Mesenchymal stem cell (in vitro differentiated cells and primary cell): ENCODE data around the gene MAN1C1.

ENCODE experiments used
- DNase-seq: peaks from one replicate; pipeline ENCODE4 v3.0.0-alpha.2; 2013
- H2AFZ ChIP-seq: one replicate; pipeline ENCODE4 v1.6.1; 2013; ENCODE audit warnings: low read depth, mild to moderate bottlenecking, control low read depth, inconsistent platforms, low read length, moderate library complexity
- H2AK5ac ChIP-seq: 2 replicates; pipeline ENCODE4 v1.6.1; 2013; ENCODE audit warnings: low read length, moderate library complexity, mild to moderate bottlenecking, inconsistent platforms; ENCODE audit not compliant: severe bottlenecking
- H2BK120ac ChIP-seq: one replicate; pipeline ENCODE4 v1.6.1; 2013; ENCODE audit warnings: low read depth, mild to moderate bottlenecking, inconsistent platforms, low read length, moderate library complexity
- H2BK12ac ChIP-seq, 2 experiments: one replicate each; pipeline ENCODE4 v1.6.1; 2013; ENCODE audit warnings: inconsistent platforms in 2 of 2, low read length in 2 of 2, mild to moderate bottlenecking in 2 of 2, moderate library complexity in 2 of 2, control low read depth in 1 of 2
- H2BK15ac ChIP-seq: one replicate; pipeline ENCODE4 v1.6.1; 2013; ENCODE audit warnings: mild to moderate bottlenecking, low read depth, inconsistent platforms; ENCODE audit not compliant: poor library complexity, severe bottlenecking
- H2BK5ac ChIP-seq: 2 replicates; pipeline ENCODE4 v1.6.1; 2013; ENCODE audit warnings: low read depth, mild to moderate bottlenecking, low read length, control low read depth, inconsistent platforms; ENCODE audit not compliant: poor library complexity, severe bottlenecking
- H3K14ac ChIP-seq, 2 experiments: one replicate each; pipeline ENCODE4 v1.6.1; 2013; ENCODE audit warnings: inconsistent platforms in 2 of 2, low read length in 2 of 2, control low read depth in 1 of 2, mild to moderate bottlenecking in 1 of 2, moderate library complexity in 1 of 2
- H3K18ac ChIP-seq, 2 experiments: one replicate each; pipeline ENCODE4 v1.6.1; 2013; ENCODE audit warnings: inconsistent platforms in 2 of 2, low read length in 2 of 2, control low read depth in 1 of 2, low read depth in 1 of 2, mild to moderate bottlenecking in 1 of 2
- H3K23ac ChIP-seq, 2 experiments: one replicate each; pipeline ENCODE4 v1.6.1; 2013; ENCODE audit warnings: inconsistent platforms in 2 of 2, low read length in 2 of 2, mild to moderate bottlenecking in 2 of 2, moderate library complexity in 2 of 2, control low read depth in 1 of 2
- H3K27ac ChIP-seq: 2 replicates; pipeline ENCODE4 v1.5.1; 2013; ENCODE audit warnings: mild to moderate bottlenecking, moderate library complexity, low read length, control low read depth, inconsistent platforms; ENCODE audit not compliant: poor library complexity, severe bottlenecking
- H3K27me3 ChIP-seq, 2 experiments: 2 replicates each; pipeline versions ENCODE4 v1.6.1 to v1.7.0; 2013; ENCODE audit warnings: low read length in 2 of 2, mild to moderate bottlenecking in 2 of 2, moderate library complexity in 2 of 2, control low read depth in 1 of 2, inconsistent platforms in 1 of 2; ENCODE audit not compliant: control insufficient read depth in 1 of 2, insufficient read depth in 1 of 2
- H3K36me3 ChIP-seq, 2 experiments: 2 replicates each; pipeline versions ENCODE4 v1.6.1 to v1.7.0; 2013; ENCODE audit warnings: low read length in 2 of 2, control low read depth in 1 of 2, inconsistent platforms in 1 of 2, low read depth in 1 of 2, mild to moderate bottlenecking in 1 of 2; ENCODE audit not compliant: insufficient read depth in 2 of 2, control insufficient read depth in 1 of 2
- H3K4ac ChIP-seq, 2 experiments: one replicate each; pipeline ENCODE4 v1.6.1; 2013; ENCODE audit warnings: inconsistent platforms in 2 of 2, low read length in 2 of 2, mild to moderate bottlenecking in 2 of 2, moderate library complexity in 2 of 2, control low read depth in 1 of 2, low read depth in 1 of 2
- H3K4me1 ChIP-seq: 2 replicates; pipeline ENCODE4 v1.6.1; 2013; ENCODE audit warnings: low read depth, low read length, control low read depth; ENCODE audit not compliant: control insufficient read depth, insufficient read depth
- H3K4me2 ChIP-seq: 2 replicates; pipeline ENCODE4 v1.6.1; 2013; ENCODE audit warnings: low read length, mild to moderate bottlenecking, inconsistent platforms; ENCODE audit not compliant: poor library complexity, severe bottlenecking
- H3K4me3 ChIP-seq, 2 experiments: 2 replicates each; pipeline versions ENCODE4 v1.5.1 to v1.7.0; 2013; ENCODE audit warnings: low read length in 2 of 2, mild to moderate bottlenecking in 2 of 2, control low read depth in 1 of 2, low read depth in 1 of 2; ENCODE audit not compliant: insufficient read depth in 1 of 2
- H3K79me1 ChIP-seq: replicated peaks from 2 replicates; pipeline ENCODE4 v1.6.1; 2013; ENCODE audit warnings: mild to moderate bottlenecking, control low read depth, low read length, inconsistent platforms; ENCODE audit not compliant: poor library complexity, severe bottlenecking
- H3K9ac ChIP-seq: 2 replicates; pipeline ENCODE4 v1.7.0; 2013; ENCODE audit warnings: mild to moderate bottlenecking, low read length, moderate library complexity
- H3K9me3 ChIP-seq: 2 replicates; pipeline ENCODE4 v1.7.0; 2013; ENCODE audit warnings: mild to moderate bottlenecking, low read length; ENCODE audit not compliant: control insufficient read depth
- H4K8ac ChIP-seq: one replicate; pipeline ENCODE4 v1.6.1; 2013; ENCODE audit warnings: inconsistent platforms, mild to moderate bottlenecking, low read length, moderate library complexity
- H4K91ac ChIP-seq: one replicate; pipeline ENCODE4 v1.6.1; 2013; ENCODE audit warnings: mild to moderate bottlenecking, low read length, inconsistent platforms
- WGBS: methylation state at CpG from one replicate; pipeline ENCODE4 v1.1.7; 2013; ENCODE audit warnings: mixed read lengths; 5-methylcytosine and 5-hydroxymethylcytosine counted together

MAN1C1 gene

DNA sequence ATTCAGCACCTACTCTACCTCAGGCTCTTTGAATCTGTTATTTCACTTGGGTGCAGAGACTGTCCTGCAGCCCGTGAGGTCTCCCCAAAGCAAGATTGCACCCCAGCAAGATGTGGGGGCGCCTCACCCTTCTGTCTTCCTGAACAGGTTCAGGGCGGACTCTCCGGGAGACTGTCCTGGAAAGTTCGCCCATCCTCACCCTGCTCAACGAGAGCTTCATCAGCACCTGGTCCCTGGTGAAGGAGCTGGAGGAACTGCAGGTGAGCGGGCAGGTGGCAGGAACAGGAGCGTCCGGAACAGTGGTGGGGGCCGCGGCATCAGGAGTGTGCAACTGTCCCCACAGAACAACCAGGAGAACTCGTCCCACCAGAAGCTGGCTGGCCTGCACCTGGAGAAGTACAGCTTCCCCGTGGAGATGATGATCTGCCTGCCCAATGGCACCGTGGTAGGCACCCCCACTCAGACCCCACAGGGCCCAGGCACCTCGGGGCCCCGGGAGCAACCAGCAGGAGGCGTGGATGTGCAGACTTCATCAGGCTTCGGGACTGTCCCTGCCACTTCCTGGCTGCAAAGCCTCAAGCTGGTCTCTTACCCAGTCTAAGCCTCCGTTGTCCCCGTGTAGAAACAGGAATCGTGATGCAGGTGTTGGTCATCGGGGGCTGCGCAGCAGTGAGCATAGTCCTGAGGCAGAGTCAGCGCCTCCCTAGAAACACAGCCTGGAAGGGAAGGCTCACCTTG is 197.3 kb downstream of the MAN1C1 start:
- Histone ChIP-seq H3K79me1 (peaks cover 3% of the 10 kb centered on the region), H3K27ac (no peak overlapping the region), H2BK120ac (no peak overlapping the region), H2BK12ac (no peak overlapping the region), H3K14ac (no peak overlapping the region), H4K8ac (no peak overlapping the region), H3K4me1 (peaks cover 13% of the 10 kb centered on the region), H3K9me3 (no peaks in the 10 kb centered on the region), H3K4me3 (no peak overlapping the region), H2AFZ (no peak overlapping the region), H4K91ac (no peak overlapping the region), H2BK5ac (no peak overlapping the region), H2AK5ac (no peak overlapping the region), H3K9ac (no peak overlapping the region), H3K23ac (no peak overlapping the region), H3K27me3 (no peaks in the 10 kb centered on the region), H3K4me2 (no peak overlapping the region), H2BK15ac (no peak overlapping the region), H3K18ac (no peak overlapping the region), H3K36me3 (peaks cover 60 to 78% of the 10 kb centered on the region in 2 experiments), H3K4ac (no peak overlapping the region)
- 97% methylated on average over 24 of the region's 24 CpGs for WGBS
- no peak for DNase-seq

DNA sequence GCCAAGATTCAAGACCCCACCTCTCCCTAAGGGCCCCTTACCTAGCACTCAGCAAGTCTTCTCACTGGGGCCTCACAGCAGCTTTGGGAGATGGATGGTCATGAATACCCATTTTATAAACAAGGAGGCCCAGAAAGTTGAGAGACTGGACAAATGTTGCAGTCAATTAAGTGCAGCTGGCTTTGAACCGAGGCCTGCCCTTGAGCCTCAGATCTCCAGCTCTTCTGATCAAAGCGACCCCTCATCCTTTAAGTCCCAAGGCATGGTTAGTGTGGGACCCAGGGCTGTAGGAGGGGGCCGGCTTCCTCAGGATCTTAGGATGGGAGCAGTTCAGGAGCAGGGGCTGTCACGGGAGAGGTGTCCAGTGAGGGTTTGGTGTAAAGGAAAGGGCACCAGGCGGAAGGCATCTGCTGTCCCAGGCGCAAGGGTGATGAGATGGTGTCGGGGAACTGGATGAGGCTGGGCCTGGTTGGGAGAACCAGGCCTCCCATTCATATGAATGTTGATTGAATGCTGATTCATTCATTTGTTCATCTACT is 198.0 kb downstream of the MAN1C1 start:
- no peak overlapping the region for H2BK15ac ChIP-seq
- H3K27me3 ChIP-seq, result no peaks in the 10 kb centered on the region
- H2BK12ac ChIP-seq, result no peak overlapping the region
- H3K14ac ChIP-seq, result no peak overlapping the region
- no peak overlapping the region for H2AK5ac ChIP-seq
- peaks cover 53 to 71% of the 10 kb centered on the region in 2 experiments for H3K36me3 ChIP-seq
- no peak overlapping the region for H4K91ac ChIP-seq
- H4K8ac ChIP-seq, result no peak overlapping the region
- H3K9me3 ChIP-seq, result no peaks in the 10 kb centered on the region
- no peak overlapping the region for H3K23ac ChIP-seq
- H3K4ac ChIP-seq, result no peak overlapping the region
- no peak overlapping the region for H3K18ac ChIP-seq
- no peak overlapping the region for H3K4me3 ChIP-seq
- peaks cover 15% of the 10 kb centered on the region for H3K4me1 ChIP-seq
- DNase-seq, result no peak
- peaks cover 3% of the 10 kb centered on the region for H3K79me1 ChIP-seq
- no peak overlapping the region for H3K9ac ChIP-seq
- H2AFZ ChIP-seq, result no peak overlapping the region
- H2BK120ac ChIP-seq, result no peak overlapping the region
- WGBS, result 97% methylated on average over 7 of the region's 7 CpGs
- H3K4me2 ChIP-seq, result no peak overlapping the region
- no peak overlapping the region for H2BK5ac ChIP-seq
- H3K27ac ChIP-seq, result no peak overlapping the region

DNA sequence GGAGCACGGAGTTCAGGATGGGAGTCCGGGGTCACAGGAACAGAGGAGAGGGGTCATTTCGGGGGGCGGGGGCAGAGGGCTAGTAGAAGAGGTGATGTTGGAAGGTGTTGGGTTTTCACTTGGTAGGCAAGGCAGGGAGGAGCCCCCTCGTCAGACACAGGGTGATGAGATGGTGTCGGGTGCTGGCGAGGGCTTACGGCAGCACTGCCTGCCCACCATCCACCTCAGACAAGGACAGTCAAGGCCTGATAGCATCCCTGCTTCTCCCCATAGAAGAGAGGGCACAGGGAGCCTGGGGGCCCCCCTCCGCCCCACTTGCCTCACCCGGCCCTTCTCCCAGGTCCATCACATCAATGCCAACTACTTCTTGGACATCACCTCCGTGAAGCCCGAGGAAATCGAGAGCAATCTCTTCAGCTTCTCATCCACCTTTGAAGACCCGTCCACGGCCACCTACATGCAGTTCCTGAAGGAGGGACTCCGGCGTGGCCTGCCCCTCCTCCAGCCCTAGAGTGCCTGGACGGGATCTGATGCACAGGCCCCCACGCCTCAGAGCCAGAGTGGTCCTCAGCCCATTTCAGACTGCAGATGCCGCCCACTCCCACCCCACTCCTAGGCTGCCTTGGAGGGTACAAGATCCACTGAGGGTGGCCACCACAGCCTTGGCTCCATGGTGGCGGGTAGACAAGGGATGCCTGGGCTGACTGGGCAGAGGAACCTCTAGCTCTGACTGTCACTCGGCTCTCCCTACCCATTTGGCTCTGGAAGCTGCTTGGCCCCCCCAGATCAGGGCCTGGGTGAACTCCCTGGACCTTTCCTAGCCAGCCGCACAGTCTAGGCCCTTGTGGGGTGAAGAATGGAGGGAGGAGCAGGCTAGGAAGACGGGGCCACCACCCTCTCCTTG is 198.9 kb downstream of the MAN1C1 start:
- Histone ChIP-seq H2BK12ac (no peak overlapping the region), H3K14ac (no peak overlapping the region), H3K4me2 (no peak overlapping the region), H3K27me3 (no peaks in the 10 kb centered on the region), H3K4me3 (no peak overlapping the region), H4K8ac (no peak overlapping the region), H3K4ac (no peak overlapping the region), H3K23ac (no peak overlapping the region), H3K27ac (no peak overlapping the region), H2BK5ac (no peak overlapping the region), H2BK120ac (no peak overlapping the region), H2AFZ (no peak overlapping the region), H3K9ac (no peak overlapping the region), H3K4me1 (peaks cover 15% of the 10 kb centered on the region), H3K36me3 (peaks cover 45 to 62% of the 10 kb centered on the region in 2 experiments), H3K9me3 (no peaks in the 10 kb centered on the region), H2AK5ac (no peak overlapping the region), H2BK15ac (no peak overlapping the region), H4K91ac (no peak overlapping the region), H3K18ac (no peak overlapping the region), H3K79me1 (peaks cover 3% of the 10 kb centered on the region)
- no peak for DNase-seq
- WGBS, result 94% methylated on average over 22 of the region's 24 CpGs
